PC-3 (cell line): ENCODE measurements around the gene AIPL1. TPM values are rescaled to one million over a fixed set of nuclear protein-coding genes. Genes with fewer than 3 reads are reported as not detected.

ENCODE experiments used
- ATAC-seq: fragments of 200-7000 bp; cut with Tn5 transposase; 2 replicates; pipeline ENCODE4 v1.9.1; 2020; ENCODE audit warnings: mild to moderate bottlenecking, moderate library complexity
- BruUV-seq: library from RNA; stranded (reverse); fragments of 400-500 nt; replicated peaks from 2 replicates; lab custom pipeline; 2021; lab: Mats Ljungman, UMichigan
- CTCF ChIA-PET: fragments of 300-600 bp; sonication (Branson Sonifier 250); formaldehyde crosslinking; loops from one replicate; lab custom pipeline; 2022; ENCODE audit warnings: antibody characterized with exemption; lab: Charles Lee
- POLR2A ChIA-PET: fragments of 300-600 bp; sonication (Branson Sonifier 250); formaldehyde crosslinking; loops from one replicate; lab custom pipeline; 2022; ENCODE audit warnings: antibody characterized with exemption; ENCODE audit not compliant: unreplicated experiment; lab: Charles Lee
- DNase-seq: peaks from one replicate; pipeline ENCODE4 v3.0.0-alpha.2; 2015
- H2AFZ ChIP-seq: fragments of 300-600 bp; sonication (generic); 2 replicates; pipeline ENCODE4 v1.6.0; 2016; ENCODE audit warnings: antibody characterized with exemption, low read length
- H3F3A ChIP-seq: fragments of 300-600 bp; sonication (generic); one replicate; pipeline ENCODE4 v1.6.0; 2017; ENCODE audit warnings: antibody characterized with exemption, low read length, control low read depth, mild to moderate bottlenecking; ENCODE audit not compliant: unreplicated experiment
- H3K27ac ChIP-seq: fragments of 300-600 bp; sonication (generic); 2 replicates; pipeline ENCODE4 v1.5.1; 2016; ENCODE audit warnings: mild to moderate bottlenecking, low read length
- H3K27me3 ChIP-seq: fragments of 300-600 bp; sonication (generic); 2 replicates; pipeline ENCODE4 v1.6.1; 2016; ENCODE audit warnings: low read length, mixed read lengths
- H3K36me3 ChIP-seq: fragments of 300-600 bp; sonication (generic); 2 replicates; pipeline ENCODE4 v1.6.1; 2016; ENCODE audit warnings: low read depth, mixed run types, low read length, mixed read lengths
- H3K4me1 ChIP-seq: fragments of 300-600 bp; sonication (generic); 2 replicates; pipeline ENCODE4 v1.5.1; 2016; ENCODE audit warnings: low read length; ENCODE audit not compliant: insufficient read depth
- H3K4me2 ChIP-seq: fragments of 300-600 bp; sonication (generic); 2 replicates; pipeline ENCODE4 v1.6.0; 2016; ENCODE audit warnings: low read length
- H3K4me3 ChIP-seq: fragments of 300-600 bp; sonication (generic); 2 replicates; pipeline ENCODE4 v1.5.1; 2016; ENCODE audit warnings: mild to moderate bottlenecking, low read length, mixed read lengths
- H3K79me2 ChIP-seq: fragments of 300-600 bp; sonication (generic); 2 replicates; pipeline ENCODE4 v1.6.1; 2017; ENCODE audit warnings: low read length, mixed read lengths
- H3K9ac ChIP-seq: fragments of 300-600 bp; sonication (generic); 2 replicates; pipeline ENCODE4 v1.6.0; 2016; ENCODE audit warnings: mild to moderate bottlenecking, low read length
- H3K9me2 ChIP-seq: fragments of 300-600 bp; sonication (generic); replicated peaks from 2 replicates; pipeline ENCODE4 v1.6.1; 2016; ENCODE audit warnings: mixed run types, low read length, mixed read lengths
- H3K9me3 ChIP-seq: fragments of 300-600 bp; sonication (generic); 2 replicates; pipeline ENCODE4 v1.6.1; 2016; ENCODE audit warnings: low read length, mixed read lengths
- H4K20me1 ChIP-seq: fragments of 300-600 bp; sonication (generic); 2 replicates; pipeline ENCODE4 v1.6.1; 2016; ENCODE audit warnings: low read length, mixed read lengths
- EZH2 ChIP-seq: fragments of 300-600 bp; sonication (generic); IDR thresholded peaks from one replicate; pipeline ENCODE4 v1.6.1; 2017; ENCODE audit warnings: antibody characterized with exemption, mild to moderate bottlenecking, low read length; ENCODE audit not compliant: unreplicated experiment
- EZH2phosphoT487 ChIP-seq: fragments of 300-600 bp; sonication (generic); IDR thresholded peaks from 2 replicates; pipeline ENCODE4 v1.6.1; 2018; ENCODE audit warnings: mild to moderate bottlenecking, antibody characterized with exemption, low read length, borderline replicate concordance
- intact Hi-C: fragments of 100-400 bp; cut with micrococcal nuclease; formaldehyde crosslinking; loops from 2 replicates; pipeline ENCODE4 v1.9.0; 2023
- total RNA-seq: library from RNA; depleted of rRNA; stranded (reverse); fragments of >200 nt; gene quantifications from 2 replicates; pipeline ENCODE4 v1.2.3, GENCODE V29; 2014
- TF ChIP-seq, protein P1 (sequence below): fragments of 300-600 bp; sonication (generic); conservative IDR thresholded peaks from 2 replicates; pipeline ENCODE4 v1.5.1; 2017; ENCODE audit warnings: antibody characterized with exemption, low read depth, mild to moderate bottlenecking, low read length

Gene AIPL1
- total RNA-seq, 1 experiment from 2014 or later, result not detected

DNA sequence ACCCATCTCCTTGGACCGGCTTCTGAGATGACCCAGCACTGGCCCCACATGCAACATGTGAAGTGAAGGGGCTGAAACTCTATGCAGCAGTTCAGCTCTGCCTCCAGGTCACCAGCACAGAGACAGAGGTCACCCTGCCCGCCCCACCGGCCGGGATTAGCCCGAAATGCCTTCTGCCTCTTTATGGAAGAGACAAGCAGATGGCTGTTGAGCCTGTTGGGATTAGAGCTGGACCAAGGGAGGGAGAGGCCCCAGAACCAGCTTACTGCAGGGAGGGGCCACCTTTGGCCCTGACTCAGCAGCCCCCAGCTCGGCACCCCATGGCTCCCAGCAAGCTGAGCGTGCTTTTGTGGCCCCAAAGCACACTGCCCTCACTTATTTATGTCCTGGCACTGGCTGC, 5.7 kb downstream of the AIPL1 start:
- no peaks in the 10 kb centered on the region for H3K4me1 ChIP-seq
- no TSS peak for BruUV-seq
- intact Hi-C loops, result no loop called here
- no peaks in the 10 kb centered on the region for H3K9me2 ChIP-seq
- ATAC-seq (no peak), DNase-seq (no peak)
- no peaks in the 10 kb centered on the region for H3K79me2 ChIP-seq
- H3K4me3 ChIP-seq, result no peak overlapping the region
- no peaks in the 10 kb centered on the region for H3K27me3 ChIP-seq
- H3K9me3 ChIP-seq, result peaks cover 3% of the 10 kb centered on the region; the same call in 1 of the 2 replicates
- H3K36me3 ChIP-seq, result no peaks in the 10 kb centered on the region
- POLR2A ChIA-PET, result no interaction called here
- H3K27ac ChIP-seq, result no peak overlapping the region
- no peaks in the 10 kb centered on the region for H3F3A ChIP-seq
- no peak overlapping the region for H2AFZ ChIP-seq
- no peak overlapping the region for H3K9ac ChIP-seq
- no peaks in the 10 kb centered on the region for H4K20me1 ChIP-seq
- H3K4me2 ChIP-seq, result no peak overlapping the region
- CTCF ChIA-PET, result no interaction called here
- TF ChIP-seq EZH2, result no peak
- no peak for TF ChIP-seq EZH2phosphoT487
- TF ChIP-seq, protein P1, sequence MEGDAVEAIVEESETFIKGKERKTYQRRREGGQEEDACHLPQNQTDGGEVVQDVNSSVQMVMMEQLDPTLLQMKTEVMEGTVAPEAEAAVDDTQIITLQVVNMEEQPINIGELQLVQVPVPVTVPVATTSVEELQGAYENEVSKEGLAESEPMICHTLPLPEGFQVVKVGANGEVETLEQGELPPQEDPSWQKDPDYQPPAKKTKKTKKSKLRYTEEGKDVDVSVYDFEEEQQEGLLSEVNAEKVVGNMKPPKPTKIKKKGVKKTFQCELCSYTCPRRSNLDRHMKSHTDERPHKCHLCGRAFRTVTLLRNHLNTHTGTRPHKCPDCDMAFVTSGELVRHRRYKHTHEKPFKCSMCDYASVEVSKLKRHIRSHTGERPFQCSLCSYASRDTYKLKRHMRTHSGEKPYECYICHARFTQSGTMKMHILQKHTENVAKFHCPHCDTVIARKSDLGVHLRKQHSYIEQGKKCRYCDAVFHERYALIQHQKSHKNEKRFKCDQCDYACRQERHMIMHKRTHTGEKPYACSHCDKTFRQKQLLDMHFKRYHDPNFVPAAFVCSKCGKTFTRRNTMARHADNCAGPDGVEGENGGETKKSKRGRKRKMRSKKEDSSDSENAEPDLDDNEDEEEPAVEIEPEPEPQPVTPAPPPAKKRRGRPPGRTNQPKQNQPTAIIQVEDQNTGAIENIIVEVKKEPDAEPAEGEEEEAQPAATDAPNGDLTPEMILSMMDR, result no peak

DNA sequence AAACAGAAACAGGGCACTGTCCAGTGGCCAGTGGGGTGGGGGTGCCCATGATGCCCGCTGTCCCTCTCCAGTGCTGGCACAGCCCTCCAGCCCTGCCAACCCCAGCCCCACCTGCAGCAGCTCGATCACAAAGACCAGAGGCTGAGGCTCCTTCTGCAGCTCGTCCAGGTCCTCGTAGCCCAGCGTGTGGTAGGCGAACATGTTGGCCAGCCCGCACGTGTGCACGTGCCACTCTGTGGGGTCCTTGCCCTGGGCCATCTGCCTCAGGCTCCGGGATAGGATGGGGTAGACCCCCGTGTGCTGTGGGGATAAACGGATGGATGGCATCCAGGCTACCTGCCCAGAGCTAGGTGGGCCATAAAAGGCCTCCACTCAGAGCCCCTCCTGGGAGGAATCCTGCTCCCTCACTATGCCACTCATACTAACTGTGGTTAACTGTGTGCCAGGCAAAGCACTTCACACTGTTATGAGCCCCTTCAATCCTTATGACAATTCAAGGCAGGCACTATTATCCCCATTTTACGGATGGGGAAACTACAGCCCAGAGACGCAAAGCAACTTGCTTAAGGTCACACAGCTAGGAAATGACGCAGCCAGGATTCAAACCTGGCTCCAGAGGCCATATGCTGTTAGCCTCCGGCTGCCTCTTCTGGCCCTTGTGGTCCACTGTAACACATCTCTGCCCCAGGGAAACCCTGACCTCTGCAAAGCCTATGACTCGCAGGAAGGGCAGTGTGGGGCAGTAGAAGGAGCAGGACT, 6.5 kb downstream of the AIPL1 start:
- CTCF ChIA-PET, result interaction anchor here (0.7 kb wide), 1 partner anchor 912 kb away, joined by 4 read pairs; no protein-coding TSS in a partner anchor
- Histone ChIP-seq H3F3A (no peaks in the 10 kb centered on the region), H3K4me1 (no peaks in the 10 kb centered on the region), H3K79me2 (no peaks in the 10 kb centered on the region), H3K4me2 (no peak overlapping the region), H3K4me3 (no peak overlapping the region), H4K20me1 (no peaks in the 10 kb centered on the region), H3K9me2 (no peaks in the 10 kb centered on the region), H3K9me3 (peaks cover 3% of the 10 kb centered on the region; the same call in 1 of the 2 replicates), H3K9ac (no peak overlapping the region), H3K27me3 (no peaks in the 10 kb centered on the region), H2AFZ (no peak overlapping the region), H3K27ac (no peak overlapping the region), H3K36me3 (no peaks in the 10 kb centered on the region)
- intact Hi-C loops, result no loop called here
- no TSS peak for BruUV-seq
- TF ChIP-seq EZH2phosphoT487 (no peak), EZH2 (no peak)
- TF ChIP-seq, protein P1, result no peak
- POLR2A ChIA-PET, result no interaction called here
- no peak for DNase-seq
- ATAC-seq, result no peak

GRCh38 chr17:6427279-6427781, 7.6 kb downstream of the AIPL1 start:
- ChIA-PET CTCF (interaction anchor here (0.7 kb wide), 1 partner anchor 911 kb away, joined by 4 read pairs; no protein-coding TSS in a partner anchor), POLR2A (no interaction called here)
- Histone ChIP-seq H3K9me2 (no peaks in the 10 kb centered on the region), H3K27ac (no peak overlapping the region), H3K9ac (no peak overlapping the region), H3K79me2 (no peaks in the 10 kb centered on the region), H3K36me3 (no peaks in the 10 kb centered on the region), H4K20me1 (no peaks in the 10 kb centered on the region), H3K4me1 (no peaks in the 10 kb centered on the region), H2AFZ (no peak overlapping the region), H3K4me3 (no peak overlapping the region), H3F3A (no peaks in the 10 kb centered on the region), H3K9me3 (peaks cover 3% of the 10 kb centered on the region; the same call in 1 of the 2 replicates), H3K4me2 (peak overlapping the region; percentile 41; the same call in 1 of the 2 replicates), H3K27me3 (no peaks in the 10 kb centered on the region)
- ATAC-seq (peak; percentile 42; the same call in 1 of the 2 replicates), DNase-seq (peak; percentile 48)
- TF ChIP-seq EZH2phosphoT487, result no peak
- no peak for TF ChIP-seq EZH2
- TF ChIP-seq, protein P1, result peak; percentile 42; the same call in 1 of the 2 replicates
- no TSS peak for BruUV-seq
- intact Hi-C loops, result no loop called here
